HG03139 (cell line): ENCODE results near the gene SUGCT.

ENCODE experiments used
- ATAC-seq: cut with Tn5 transposase; IDR thresholded peaks from one replicate; pipeline ENCODE4 v1.9.1; 2021; ENCODE audit not compliant: unreplicated experiment

Gene SUGCT

DNA sequence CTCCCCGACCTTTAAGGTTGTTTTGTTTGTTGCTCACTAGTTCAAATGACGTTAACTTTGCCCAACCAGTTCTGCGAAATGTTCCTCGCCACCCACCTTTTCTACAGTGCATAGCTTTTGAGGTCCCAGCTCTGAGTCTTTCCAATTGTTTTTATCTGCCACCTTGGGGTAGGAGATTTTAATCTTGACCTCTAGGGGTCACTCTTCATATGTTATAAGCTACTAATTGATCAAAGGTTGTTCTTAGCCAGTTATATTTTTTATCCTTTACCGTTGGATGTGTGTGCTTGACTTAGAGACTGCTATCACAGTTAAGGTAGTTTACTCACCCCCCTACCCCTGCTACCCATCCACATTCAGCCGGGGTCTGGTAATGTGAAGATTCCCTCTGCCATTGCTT lies 372.4 kb downstream of the SUGCT start:
- ATAC-seq = no peak

DNA sequence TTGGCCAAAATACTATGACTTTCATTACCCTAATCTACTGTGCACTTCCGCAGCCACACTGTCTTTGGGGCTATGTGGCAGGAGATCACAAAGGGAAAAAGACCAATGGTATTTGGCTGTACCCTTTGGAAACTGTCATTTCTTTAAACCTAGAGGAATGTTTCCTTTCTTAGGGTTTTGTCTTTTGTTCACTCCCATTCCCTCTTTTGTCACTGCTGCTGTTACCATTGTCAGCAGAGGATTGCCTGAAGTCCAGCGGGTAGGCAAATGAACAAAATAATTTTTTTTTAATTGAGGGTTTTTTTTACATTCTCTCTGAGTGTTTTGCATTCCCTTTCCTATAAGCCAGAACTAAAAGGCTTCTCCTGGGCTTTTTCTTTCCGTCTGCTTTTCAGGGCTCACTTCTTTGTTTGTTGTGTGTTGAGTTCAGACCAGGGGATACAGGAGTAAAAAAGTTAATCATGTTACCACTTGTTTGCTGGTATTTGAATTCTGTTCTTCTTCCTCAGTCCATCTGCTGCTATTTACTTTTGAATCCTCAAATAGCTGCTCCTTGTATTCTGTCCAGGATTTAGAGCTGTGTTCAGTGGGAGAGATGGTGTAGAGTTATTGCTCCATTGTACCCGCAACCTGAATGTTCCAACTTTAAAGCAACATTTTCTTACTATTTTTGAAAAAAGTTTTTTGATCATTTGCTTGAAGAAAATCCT lies 374.6 kb downstream of the SUGCT start:
- ATAC-seq = no peak

DNA sequence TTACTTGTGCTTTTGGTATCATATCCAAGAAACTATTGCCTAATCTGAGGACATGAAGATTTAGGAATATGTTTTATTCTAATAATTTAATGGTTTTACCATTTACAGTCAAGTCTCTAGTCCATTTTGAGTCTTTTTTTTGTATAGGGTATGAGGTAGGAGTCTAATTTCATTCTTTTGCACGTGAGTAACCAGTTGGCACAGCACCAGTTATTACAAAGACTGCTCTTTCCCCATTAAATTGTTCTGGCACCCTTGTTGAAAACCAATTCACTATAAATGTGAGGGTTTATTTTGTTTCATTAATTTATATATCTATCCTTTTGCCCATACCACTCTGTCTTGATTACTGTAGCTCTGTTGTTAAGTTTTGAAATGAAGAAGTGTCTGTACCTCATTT lies 381.6 kb downstream of the SUGCT start:
- ATAC-seq = no peak

DNA sequence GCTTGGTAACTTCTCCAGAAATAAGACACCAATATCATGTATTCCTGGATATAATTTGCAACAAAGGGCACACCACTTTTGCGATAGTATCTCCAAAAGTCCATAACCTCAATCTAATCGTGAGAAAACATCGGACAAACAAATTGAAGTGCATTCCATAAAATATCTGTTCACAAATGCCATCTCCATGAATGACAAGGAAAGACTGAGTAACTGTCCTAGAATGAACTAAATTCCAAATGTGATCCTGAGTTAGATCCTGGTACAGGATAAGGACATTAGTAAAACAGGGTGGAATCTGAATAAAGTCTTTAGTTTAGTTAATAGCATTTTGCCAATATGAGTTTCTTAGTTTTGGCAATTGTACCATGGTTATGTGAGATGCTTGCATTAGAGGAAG lies 384.2 kb downstream of the SUGCT start:
- no peak for ATAC-seq

DNA sequence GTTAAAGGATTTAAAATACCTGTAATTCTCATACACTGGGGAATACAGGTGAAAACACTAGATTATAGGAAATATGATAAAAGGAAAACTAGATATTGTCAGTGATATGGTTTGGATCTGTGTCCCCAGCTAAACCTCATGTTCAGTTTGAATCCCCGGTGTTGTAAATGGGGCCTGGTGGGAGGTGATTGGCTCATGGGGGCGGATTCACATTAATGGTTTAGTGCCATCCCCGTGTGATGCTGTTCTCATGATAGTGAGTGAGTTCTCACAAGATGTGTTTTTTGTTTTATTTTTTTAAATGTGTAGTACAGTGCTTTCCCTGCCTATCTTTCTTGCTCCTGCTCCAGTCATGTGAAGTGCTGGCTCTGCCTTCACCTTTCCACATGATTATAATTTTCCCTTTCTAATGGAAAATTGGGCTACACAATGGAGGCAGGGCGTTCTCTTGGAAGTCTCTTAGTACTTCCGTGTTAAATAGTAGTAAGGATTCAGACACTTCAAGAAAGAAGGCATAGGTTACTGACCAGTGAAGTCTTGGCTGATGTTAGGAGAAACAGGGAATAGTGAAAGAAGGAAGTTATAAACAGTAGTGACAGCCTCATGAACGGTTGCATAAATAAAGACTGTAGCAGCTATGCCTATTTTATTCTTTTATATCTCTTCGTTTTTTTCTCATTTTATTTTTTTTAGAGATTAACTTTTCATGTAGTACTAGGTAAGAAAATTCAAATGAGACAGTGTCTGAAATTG lies 386.4 kb downstream of the SUGCT start:
- no peak for ATAC-seq

DNA sequence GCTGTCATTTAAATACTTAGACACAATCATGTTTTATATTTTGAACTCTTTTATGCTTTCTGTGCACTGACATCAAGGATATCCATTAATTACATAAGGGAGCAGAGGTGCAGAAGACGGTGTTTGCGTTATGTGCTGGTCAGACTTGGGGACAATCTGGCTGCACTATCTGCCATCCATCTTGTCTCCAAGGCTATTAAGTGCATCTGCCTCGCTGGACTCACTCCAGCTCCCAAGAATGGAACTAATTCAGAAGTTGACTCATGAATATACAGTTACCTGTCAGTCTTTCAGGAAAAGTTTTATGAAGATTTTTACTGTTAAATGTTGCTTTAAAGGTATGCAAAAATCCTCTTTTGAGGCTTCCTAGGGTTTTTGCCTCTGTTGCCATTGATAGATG lies 391.0 kb downstream of the SUGCT start:
- ATAC-seq = no peak

DNA sequence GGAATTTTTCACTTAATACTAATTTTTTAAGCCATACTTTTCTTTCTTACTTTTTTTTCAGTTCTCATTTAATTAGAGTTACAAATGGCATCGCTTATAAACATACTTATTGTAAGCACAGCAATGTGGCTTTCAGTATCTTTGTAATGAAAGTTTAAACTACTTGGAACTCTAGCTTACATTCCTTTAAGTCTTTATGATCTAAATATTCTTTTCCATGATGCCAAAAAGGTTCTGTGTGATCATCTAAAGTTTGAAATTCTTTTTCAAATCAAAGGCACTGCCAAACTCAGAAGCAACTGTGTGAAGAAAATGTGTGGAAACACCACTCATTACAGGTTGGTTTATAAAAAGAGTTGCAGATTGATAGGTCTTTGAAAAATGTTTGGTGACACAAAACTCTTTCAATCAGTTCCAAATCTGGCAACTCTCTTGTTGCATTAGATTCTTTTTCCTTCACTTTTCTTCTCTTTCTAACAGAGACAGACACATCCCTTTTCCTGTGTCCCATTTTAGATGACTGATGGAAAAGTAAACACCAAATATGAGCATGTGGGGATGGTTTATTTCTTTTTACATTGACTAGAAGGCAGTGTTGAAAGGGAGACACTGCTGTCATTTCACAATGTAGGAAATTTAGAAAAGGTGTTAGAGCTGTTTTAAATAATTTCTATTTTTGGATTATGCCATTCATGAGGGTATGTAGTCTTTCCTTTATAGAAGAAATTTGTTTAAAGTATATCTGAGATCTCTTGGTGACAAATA lies 392.3 kb downstream of the SUGCT start:
- ATAC-seq = no peak

DNA sequence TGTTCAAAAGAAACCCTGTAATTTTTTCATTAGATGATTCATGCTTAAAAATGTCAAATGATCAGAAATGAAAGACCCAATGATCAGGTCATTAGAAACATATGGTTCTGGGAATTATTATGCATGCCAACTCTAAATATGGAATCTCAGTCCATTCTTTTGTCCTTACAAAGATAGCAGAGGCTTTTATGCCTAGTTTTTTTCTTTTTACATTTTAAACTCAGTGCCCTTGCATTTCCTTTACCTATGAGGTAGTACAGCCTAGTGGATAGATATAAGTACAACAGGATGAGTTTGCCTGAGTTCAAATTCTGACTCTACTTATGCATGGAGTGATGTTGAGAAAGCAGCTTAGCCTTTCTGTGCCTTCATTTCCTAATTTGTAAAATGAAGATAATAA lies 392.9 kb downstream of the SUGCT start:
- ATAC-seq = no peak

DNA sequence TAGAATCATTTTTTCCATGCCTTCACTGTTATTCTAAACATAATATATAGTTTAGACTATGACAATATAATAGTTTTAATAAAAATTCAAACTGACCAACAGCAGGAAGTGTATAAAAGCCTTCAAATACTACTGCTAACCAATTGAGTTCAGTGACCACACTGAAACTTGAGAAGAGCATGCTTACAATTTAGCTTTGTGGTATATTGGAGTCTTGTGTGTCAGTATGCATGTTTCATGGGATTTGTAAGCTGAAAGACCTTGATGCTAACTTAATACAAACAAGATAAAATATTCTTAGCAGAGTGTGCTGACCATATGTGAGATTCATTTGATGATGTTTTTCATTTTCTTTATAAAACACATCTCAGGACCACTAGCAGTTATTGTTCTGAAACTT lies 395.5 kb downstream of the SUGCT start:
- ATAC-seq = no peak

DNA sequence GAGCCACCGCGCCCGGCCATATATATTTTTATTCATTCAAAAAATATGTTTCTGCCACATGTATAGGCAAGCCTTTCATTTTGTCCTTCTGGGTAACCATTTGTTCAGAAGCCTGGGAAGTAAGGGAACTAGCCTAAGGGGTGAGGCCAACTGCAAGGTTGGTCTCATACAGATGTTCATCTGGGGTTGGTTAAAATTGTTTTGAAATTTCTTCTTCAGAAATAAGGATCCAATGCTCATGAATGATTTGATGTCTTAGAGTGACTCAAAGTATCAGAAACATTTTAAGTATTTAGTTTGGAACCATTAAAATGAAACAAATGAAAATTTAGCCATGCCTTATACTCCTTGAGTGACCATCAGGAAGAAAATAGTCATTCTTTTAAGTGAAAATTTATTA lies 397.2 kb downstream of the SUGCT start:
- no peak for ATAC-seq

DNA sequence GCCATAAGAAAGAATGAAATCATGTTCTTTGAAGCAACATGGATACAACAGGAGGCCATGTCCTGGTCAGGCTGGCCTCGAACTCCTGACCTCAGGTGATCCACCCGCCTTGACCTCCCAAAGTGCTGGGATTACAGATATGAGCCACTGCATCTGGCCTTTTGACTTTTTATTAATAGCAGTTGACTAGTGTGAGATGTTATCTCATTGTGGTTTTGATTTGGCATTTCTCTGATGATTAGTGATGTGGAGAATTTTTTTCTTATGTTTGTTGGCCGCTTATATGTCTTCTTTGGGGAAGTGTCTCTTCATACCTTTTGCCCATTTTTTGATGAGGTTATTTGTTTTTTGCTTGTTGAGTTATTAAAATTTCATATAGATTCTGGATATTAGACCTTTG lies 400.9 kb downstream of the SUGCT start:
- no peak for ATAC-seq

DNA sequence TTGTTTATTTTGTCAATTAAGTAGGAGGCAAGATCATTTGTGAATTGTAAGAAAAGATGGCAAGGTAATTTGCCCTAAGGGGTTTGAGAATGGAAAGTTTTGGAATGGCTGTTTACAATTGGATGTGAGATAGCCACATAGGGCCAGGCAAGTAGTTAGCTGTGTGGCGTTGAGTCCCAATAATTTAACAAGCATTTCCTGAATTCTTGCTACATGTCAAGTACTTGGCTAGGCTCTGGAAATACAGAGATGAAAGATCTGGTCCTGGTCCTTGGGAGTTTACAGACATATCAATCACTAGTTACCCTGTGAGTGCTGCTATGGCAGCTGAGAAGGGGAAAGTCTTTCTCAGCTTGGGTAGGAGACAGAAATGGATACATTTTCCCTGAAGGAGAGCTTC lies 401.6 kb downstream of the SUGCT start:
- no peak for ATAC-seq

DNA sequence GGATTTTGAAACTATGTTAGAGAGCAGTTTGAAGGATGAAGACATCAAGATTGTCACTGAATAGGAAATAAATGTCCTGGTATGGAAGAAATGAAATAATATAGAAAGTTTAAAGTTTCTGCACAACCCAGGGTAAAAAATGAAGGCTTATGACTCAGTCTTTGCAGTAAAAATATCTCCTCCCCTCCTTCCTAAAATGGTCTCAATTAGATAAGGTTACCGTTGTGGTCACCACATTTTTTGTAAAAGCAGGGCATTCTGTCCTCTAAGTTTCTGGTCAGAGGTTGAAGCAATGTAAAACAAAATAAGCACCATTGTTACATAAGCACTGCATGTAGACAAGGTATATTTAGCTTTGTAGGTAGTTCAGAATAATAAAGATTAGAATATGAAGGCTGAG lies 403.5 kb downstream of the SUGCT start:
- no peak for ATAC-seq

DNA sequence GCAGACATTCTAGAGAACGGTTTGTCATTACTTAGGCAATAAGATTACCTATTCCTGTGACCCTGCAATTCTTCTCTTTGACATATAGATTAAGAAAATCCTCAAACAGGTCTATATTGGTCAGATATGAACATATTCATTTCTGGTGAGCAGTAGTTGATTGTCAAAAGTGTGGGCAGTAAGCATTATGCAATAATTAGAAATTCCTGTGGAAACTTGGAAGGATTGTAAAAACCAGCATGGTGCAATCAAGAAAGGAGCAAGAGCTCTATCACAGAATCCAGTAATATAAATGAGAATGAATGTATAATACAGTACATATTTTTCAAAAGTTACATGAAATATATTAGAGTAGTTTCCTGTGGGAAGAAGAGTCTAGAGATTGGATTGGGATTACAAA lies 406.5 kb downstream of the SUGCT start:
- no peak for ATAC-seq

DNA sequence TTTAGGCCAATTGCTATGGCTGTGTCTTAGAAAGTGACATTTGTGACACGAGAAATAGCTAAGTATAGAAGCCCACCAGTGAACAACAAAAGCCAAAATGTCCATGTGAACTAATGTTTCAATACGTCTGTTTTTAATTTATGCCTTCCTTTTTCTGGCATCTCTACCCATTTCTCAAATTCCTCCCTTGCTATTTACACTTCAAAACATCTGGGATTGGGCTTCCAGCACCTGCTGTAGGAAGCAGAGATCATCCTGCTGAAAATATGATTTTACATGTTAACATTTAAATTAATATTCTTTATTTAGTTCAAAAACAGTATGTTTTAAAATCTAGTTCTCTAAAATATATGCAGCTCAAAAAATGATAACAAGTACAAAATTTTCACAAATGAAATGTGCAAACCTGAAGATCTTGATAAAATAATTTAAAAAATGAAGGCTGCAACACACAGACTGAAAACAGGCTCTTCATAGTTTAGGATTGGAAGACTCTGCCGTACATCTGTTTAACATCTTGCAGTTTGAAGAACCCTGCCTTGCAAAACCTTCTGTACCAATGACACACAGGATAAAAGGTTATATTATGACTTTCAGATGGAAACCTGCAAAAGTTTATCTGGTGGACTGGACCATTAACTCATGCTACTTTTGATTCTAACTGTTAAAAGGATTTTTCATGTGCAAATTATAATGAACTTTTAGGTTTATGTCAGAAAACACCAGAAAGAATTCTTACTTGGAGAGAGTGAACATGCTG lies 408.4 kb downstream of the SUGCT start:
- ATAC-seq = no peak

DNA sequence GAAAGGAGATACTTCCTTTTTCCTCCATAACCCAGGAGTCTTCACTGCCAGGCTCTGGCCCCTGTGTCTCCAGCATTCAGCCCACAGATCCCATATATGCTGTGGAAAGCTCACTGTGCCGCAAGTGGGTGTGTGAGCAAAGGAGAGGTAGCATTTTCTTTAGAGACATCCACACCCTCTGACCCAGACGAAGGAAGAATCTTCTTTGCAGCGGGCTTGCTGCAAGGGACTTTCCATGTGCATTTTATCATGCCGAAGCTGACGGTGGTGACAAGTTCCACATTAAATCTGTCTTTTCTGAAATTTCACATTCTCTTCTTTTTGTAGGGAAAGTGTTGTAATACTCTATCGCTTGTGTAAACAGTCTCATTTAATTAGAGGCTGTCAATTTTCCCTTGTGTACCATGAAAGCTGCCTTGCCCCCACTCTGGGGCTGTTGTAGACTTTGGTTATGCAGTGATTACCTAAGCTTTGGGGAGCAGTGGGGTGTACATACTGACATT lies 409.5 kb downstream of the SUGCT start:
- ATAC-seq = no peak

DNA sequence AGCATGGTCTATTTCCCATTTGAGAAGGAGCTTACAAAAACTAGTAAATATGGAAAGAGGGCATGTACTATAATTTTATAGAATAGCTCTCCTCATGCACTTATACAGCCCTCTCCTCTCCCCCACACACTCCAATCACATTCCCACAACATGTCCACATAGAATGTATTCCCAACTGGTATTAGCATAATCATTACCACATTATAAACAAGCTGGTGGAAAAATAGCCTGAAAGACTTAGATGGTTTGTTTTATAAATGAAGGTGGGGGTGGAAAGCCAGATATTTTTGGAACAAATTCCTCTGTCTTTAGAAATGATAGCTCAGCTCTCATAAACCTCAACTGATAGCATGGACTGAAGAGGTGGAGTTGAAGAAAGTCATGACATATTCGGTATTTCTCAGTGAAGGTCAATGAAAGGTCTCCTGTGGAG lies 410.1 kb downstream of the SUGCT start:
- no peak for ATAC-seq

DNA sequence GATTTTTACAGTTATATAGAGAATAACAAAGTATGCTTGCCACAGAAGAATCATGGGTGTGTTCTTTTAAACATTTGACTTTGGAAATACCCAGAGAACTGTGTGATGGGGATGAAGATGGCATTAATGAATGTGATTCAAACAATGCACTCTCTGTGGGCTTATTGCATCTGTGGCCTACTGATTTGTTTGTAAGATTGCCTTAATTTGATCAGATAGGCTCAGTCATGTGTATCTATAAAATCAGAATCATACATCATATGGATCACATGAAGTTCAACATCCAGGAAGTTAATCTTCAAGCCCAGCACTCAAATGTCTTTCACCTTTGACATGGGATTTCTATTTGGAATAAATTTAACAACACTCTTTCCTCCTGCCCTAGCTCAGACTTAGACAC lies 410.9 kb downstream of the SUGCT start:
- no peak for ATAC-seq

DNA sequence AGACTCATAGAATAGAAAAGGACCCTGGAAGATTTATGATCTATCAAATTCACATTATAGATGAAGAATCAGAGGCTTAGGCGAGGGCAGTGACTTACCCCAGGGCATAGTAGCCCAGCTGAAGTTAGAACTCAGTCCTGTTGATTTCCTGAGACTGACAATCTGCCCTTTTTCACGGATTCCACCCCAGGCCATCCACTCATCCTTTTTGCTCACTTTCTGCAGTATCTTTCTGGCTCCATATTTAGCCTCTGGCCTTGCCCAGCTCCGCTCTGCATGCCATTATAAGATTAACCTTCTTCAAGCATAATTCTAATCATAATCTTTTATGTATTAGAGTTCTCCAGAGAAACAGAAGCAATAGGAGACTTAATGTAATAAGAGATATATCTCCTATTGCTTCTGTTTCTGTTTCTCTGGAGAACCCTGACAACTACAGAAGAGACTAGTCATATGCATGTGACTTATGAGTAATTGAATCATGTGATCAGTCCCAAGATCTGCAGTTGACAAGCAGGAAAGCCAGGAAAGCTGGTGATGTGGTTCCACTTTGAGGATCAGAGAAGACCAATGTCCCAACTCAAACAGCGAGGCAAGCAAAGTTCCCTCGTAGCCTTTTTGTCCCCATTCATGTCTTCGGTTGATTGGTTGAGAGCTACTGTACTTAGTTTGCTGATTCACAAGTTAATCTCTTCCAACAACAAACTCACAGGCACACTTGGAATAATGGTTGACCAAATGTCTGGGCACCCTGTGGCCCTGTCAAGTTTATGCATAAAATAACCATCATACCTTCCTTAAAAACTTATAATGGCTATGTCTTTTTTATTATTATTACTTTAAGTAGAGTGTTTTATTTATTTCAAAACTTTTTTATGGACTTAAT lies 412.1 kb downstream of the SUGCT start:
- no peak for ATAC-seq

DNA sequence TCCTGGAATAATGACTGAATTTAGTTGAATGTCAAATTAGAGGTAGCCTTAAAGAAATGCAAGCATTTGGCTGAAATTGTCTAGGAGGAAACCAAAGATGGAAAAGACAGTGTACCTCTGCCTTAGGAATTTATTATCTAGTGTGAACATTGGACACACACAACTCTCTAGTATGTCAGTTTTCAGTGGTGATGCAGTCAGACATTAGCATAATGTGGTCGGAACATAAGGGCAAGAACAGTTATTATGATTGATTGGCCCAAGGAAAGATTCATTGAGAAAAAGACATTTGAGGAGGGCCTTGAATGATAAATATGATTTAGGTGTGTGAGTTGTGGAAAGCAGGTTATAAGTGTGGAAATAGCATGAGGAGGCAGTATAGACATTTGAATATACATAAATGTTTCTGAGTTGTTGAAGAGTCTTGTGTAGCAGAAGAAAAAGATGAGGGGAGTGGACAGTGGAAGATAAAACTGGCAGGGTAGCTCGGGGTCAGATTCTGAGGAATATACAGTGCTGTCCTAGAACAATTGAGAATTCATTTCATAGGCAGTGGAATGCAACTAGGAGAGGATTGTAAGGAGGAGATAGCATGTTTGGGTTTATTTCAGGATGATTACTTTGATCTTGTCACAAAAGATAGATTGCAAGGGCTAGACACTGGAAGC lies 414.7 kb downstream of the SUGCT start:
- no peak for ATAC-seq
